GM19372 (cell line): Measurements from ENCODE around the gene CDK3.

ENCODE experiments used
- ATAC-seq: cut with Tn5 transposase; IDR thresholded peaks from one replicate; pipeline ENCODE4 v1.9.1; 2021; ENCODE audit warnings: mild to moderate bottlenecking, low read depth, moderate library complexity; ENCODE audit not compliant: unreplicated experiment

CDK3 gene

DNA sequence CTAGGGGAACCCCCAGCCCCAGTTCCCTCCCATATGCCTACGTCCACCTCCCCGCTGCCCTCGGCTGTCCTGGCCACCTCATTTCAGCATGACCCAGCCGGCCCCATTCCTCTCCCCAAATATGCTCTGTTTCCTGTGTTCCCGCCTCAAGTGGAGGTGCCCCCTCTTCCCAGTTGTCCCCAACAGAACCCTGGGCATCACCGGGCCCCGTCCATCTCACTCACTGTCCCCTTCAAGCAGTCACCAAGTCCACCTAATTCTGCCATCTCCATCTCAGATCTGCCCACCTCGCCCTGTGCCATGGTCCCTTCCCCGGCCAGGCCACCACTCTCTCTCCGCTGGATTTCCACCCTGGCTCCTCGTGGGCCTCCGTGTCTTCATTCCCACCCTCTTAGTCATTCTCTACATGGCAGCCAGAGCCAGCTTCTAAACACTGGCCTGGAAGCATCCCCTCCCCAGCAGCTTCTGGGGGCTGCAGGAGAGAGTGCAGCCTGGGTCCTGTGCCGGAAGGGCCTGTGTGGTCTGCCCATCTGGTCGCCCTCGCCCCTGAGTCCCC lies 12.8 kb downstream of the CDK3 start:
- ATAC-seq = no peak

DNA sequence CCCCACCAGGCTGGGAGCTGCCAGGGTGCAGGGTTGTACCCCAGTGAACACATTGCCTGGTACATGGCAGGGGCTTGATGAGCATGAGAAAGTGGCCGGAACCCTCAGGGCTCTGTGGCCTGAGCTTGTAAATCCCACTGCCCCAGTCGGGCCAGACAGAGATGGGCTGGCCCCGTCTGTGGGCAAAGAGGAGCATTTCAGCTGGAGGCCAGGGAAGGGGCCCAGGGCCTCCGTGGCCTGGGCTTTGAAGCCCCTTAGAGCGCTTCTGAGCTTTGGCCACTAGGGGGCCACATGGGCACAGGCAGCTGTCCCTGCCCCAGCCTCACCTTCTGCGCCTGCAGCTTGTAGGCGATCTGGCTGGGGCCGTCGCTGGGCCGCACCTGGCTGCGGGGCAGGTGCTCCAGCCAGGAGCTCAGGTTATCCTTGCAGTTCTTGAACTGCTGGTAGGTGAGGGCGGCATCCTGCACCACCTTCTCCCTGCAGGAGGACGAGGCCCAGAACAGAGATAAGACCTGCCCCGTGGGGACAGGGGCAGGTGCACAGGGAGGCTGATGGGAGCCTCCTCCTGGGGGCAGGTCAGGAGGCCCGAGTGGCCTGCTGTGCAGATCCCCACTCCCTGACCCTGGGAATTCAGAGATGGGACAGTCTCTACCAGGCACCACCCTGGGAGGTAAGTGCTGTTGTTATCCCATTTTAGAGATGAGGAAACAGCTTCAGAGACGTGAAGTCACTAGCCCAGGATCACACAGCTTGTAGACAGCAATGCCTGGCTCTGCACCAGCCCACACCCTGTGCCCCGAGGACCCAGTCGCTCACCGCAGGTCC lies 13.7 kb downstream of the CDK3 start:
- no peak for ATAC-seq

DNA sequence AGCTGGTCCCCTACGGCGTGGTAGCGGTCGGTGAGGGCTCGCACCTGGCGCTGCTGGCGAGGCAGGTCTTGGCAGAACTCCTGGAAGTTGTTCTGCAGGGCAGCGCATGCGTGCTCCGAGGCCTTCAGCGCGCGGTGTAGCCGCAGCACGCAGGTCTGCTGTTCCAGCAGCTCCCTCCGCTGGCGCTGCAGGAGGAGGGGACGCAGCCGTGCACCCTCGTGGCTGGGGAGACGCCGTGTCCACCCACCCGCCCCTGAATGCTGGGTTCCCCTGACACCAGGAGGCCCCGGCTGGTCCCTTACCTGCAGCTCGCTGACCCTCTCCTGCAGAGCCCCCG lies 14.2 kb downstream of the CDK3 start:
- ATAC-seq = no peak

DNA sequence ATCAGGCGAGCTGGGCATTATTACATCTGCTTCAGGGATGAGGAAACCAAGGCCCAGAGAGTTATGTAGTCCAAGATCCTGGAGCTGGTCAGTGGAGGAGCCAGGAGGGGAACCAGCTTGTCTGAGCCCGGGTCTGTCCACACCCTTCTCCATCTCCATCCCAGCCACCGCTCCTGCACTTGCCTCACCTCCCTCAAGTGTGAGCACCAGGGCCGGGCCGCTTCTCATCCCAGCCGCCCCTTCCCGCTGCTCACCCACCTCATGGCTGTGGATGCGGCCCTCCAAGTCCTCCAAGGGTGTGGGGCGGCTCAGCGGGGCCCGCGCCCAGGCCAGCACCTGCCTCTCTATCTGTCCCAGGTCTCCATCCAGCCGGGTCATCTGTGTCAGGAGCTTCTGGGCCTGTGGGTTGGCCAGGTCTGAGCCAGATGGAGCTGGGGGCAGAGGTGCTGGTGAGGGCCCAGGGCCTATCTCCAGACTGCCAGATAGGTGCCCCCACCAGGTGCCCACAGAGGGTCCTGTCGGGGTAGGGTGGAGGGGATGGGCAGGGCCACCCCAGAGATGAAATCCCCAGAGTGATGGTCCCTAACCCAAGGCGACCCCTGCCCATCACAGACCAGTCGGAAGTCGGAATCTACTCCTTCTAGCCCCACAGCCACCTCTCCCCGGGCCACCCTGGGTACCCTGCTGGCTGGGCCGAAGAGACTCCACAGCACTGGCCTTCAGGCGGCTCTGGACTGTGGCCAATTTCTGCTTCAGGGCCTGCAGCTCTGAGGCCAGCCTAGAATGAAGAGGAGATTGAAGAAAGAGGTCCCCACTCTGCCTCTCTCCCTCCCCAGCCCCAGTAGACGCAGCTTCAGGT lies 17.1 kb downstream of the CDK3 start:
- ATAC-seq = no peak

DNA sequence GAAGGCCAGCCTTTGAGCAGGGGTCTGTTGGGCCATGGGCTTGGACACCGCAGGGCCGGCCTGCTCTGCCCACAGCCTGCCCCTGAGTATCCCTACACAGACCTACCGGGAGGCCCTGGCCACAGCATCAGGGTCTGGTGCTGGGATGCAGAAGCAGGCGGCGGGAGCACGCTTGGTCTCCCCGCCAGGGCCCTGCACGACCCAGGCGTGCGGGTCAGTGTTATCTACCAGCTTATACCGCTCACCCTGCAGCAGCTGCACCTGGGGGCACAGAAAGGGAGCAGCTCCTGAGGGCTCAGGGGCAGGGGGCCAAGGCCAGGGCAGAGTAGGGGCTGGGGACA lies 17.7 kb downstream of the CDK3 start:
- no peak for ATAC-seq

DNA sequence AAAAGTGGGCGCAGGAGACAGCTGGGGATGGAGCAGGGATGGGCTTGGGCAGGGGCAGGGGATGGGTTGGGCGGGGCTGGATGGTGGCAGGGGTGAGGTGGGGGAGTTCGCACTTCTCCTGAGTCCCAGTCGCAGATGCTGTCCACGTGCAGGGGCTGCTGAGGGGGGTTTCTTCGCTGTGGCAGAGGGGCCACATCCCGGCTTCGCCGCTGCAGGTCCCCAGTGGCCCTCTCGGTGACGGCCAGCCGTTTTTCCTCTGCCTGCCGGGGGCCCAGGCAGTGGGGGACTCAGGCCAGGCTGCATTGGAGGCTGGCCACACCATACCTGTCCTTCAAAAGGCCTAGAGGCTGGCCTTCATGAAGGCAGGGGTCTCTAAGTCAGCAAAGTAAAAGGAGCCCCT lies 18.1 kb downstream of the CDK3 start:
- ATAC-seq = no peak

DNA sequence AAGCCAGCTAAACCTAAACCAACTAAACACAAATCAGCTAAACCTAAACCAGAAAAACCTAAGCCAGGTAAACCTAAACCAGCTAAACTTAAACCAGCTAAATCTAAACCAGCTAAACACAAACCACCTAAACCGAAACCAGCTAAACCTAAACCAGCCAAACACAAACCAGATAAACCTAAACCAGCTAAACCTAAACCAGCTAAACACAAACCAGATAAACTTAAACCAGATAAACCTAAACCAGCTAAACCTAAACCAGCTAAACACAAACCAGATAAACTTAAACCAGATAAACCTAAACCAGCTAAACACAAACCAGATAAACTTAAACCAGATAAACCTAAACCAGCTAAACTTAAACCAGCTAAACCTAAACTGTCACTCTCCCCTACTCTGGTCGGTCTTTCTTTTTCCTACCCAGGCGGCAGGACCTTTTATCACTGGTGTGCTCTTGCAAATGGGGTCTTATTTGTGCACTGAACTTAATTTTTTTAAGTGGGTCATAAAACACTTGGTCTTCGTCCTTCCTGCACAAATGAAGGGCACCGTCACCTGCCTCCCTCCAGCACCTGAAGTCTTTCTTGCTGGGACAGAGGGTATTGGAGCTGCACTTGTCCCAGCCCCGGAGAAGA lies 19.3 kb downstream of the CDK3 start:
- ATAC-seq = no peak

DNA sequence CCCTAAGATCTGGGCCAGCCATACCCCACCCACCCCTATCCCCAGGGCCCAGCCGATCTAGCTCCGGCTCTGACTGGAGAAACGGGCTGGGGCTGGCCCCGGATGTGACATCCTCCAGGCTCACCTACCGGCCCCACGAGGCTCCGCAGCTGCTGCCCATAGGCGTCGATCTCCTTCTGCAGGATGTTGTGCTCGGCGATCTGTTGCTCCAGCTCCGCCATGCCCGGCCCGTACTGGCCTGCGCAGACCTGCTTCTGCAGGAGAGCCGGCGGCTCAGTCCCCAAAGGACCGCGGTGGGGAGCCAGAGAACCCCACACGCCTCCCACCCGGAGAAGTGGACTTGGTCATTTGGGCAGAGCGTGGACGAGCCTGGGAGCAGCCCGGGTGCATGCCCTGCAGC lies 21.6 kb downstream of the CDK3 start:
- ATAC-seq = no peak

DNA sequence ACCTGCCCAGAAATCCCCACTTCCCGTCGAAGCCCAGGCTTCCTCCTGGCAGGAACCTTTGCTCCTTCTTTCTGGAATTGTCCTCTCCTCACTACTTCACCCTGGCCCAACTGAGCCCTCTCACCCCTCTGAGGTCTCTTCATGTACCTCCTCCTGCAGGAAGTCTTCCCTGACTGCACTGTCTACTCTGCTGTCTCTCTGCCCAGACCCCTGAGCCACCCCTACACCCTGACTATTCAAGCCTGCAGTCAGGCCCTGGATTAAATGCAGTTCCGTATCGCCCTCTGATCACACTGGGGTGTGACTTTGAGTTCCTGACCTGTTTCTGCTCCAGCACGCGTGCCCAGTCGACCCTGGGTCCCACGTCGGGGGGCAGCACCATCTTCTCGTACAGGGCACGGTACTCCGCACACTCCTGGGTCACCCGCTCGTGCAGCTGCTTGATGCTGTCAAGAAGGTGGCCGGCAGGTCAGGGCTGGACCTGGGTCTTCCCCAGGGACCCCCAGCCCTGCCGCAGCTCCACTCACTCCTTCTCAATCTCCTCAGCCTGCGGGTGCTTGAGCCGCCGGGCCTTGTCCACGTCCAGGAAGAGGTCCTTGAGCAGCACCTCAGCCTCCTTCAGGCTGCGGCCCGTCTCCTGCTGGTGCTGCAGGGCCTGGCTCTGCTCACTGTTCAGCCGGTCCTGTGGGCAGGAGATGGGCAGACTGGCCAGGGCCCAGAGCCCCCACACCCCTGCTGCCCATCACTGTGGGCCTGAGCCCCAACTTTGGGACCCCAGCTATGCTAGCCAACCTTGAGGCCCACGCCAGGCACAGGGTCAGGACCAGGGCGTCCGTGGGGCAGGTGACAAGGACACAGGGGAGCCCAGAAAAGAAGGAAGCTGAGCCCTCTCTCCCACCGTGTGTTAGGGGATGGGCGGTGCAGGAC lies 22.6 kb downstream of the CDK3 start:
- ATAC-seq = no peak

DNA sequence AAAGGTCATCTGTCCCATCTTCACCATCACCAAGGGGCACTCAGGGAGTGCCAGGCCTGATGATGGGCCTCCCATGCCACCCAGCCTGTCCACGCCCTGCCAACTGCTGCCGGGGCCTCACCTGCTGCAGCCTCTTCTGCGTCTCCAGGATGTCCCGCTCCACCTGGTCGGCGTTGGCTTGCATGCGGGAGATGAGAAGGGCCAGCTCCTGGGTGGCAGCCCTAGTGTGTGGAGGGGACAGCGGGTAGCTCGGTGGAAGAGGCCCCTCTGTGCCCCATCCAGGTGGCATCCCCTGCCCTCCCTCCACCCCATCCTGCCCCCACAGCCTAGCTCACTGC lies 23.2 kb downstream of the CDK3 start:
- ATAC-seq = no peak

DNA sequence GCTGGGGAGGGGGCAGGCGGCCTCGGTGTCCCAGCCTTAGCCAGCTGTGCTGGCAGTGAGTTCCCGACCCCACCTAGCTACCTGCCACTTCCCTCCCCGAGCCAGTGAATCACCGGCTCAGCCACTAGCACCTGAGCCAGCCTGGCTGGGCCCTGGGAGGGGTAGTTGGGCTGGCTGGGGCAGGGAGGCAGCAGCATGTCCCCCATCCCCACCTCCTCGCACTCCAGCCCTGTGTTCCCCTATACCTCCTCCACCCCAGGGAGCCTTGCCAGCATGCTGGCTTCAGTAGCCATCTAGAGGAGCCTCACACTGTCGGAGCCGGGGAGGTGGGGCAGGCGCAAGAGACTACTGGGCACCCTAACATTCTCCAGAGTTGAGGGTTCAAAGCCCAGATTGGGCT lies 23.7 kb downstream of the CDK3 start:
- no peak for ATAC-seq

DNA sequence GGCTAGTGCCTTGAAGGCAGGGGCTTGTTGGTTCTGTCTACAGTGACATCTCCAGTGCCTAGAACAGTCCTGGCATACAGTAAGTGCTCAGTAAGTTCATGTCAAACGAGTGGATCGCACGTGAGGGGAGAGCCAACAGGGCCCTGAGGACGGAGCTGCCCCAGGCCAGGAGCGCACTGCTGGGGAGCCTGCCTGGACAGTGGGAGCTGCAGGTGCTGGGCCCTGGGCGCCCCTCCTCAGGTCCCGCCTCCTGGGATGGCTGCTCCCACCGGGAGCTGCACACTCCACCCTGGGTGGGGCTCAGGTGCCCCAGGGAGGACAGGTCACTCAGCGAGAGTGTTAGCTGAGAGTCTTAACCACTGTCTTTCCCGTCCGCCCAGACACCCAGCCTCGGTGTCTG lies 24.6 kb downstream of the CDK3 start:
- no peak for ATAC-seq

DNA sequence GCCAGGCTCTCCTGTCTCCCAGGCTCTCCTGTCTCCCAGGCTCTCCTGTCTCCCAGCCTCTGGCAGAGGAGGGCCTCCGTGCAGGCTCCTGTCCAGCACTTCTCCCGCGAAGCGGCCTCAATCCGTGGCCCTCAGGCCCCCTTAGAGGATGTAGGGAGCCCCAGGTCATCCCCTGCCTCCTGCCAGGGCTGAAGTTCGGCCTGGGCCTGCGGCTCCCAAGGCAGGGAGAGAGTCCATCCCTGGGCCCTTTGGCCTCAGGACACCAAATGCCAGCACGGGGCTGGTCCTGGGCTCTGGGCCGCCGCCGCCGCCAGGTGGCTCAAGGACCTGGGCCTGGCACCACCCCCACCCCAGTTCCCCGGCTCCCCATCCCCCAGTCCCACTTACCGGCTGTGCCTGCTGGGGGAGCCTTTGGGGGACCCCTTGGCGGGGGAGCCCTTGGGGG lies 26.1 kb downstream of the CDK3 start:
- no peak for ATAC-seq

DNA sequence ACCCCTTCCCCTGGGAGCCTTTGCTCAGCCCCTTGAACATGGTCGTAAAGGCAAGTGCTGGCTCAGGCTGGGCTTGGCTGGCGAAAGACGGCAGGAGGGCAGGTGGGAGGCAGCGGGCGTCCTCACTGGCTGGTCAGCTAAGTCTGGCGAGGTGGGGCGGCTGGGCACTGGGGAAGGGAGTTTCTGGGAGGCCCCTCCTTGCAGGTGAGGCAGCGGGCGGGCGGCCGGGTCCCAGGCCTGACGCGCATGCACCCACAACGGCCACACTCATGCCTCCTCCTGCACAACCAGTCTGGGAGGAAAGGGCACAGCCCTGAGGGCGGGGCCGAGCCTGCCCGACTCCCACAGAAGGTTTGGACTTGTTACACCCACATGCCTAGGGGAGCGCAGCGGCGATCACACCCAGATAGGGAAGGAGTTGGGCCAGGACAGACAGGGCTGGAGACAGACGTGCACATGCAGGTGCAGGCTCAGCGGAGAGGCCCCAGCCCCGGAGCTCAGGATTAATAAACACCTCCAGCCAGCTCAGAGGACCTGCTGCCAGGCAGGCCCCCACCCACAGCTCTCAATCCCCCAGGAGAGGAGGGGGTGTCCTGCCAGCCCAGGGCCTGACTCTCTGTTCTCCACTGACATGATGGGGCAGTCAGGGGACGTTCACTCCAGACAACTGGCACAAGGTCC lies 26.6 kb downstream of the CDK3 start, which contains the start of gene EVPL:
Gene EVPL, minus strand, starts transcription at position 148 of the 681 bp plus-strand sequence. Its CDS starts 108 bp downstream, at position 40.
- no peak for ATAC-seq

DNA sequence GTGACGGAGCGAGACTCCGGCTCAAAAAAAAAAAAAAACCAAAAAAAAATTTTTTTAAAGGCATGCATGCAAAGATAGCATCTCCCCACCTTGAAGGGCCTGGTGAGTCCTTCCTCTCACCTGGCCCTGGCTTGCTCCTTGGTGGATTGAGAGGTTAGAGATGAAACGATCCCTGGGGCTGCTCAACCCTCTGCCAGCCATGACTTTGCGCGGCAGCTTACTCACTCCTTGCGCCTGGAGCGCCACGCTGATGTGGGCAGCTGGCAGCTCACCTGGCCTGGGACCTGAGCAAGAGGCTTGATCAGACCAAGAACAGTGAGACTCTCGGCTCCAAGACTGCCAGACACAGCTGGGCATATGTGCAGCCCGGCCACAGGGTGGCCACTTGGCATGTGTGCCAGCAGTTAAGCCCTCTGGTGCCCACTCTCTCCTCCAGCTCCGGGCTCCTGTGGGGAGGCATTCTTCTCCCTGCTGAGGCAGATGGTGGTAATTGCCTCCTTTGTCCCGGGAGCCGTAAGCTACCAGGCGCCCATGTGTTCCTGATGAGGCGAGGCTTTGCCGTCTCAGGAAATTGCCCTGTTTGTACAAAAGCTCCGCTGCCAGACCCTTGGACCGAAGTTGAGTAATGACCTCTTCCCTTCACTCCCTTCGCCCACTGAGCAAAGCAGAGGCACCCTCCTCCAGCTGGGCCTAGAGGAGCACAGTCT lies 31.6 kb downstream of the CDK3 start:
- no peak for ATAC-seq

DNA sequence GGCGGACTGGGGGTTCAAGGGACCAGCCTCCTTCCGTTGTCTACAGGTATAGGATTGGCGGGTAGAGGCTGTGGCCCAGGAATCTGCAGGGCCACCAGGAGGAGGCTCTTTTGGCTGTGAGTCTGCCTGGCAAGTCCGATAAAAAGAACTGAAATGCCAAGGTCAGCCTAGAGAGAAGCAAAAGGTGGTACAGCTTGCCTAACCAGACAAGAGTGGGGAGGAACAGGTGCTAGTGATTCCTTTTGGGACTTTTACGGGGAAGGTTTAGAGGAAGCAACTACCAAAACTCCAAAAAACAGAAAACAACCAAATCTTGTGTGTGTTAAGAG lies 32.1 kb downstream of the CDK3 start:
- no peak for ATAC-seq

DNA sequence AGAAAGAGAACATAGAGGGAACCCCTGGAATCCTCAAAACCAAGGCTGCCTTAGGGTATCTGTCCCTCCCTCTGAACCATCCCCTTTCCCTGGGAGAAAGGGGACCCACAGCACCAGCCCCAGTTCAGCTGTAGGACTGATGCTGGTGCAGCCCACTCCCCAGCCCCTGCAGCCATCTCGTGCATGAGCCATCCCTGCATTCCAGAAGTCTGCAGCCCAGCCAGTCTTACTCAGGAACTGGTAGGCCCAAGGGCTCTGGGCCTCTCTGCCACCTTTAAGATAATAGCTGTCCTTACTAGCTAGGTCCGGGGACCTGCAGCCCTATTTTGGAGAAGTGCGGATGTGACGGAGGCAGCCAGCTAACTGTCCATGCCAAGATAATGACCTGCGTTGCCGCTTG lies 32.5 kb downstream of the CDK3 start:
- ATAC-seq = no peak

DNA sequence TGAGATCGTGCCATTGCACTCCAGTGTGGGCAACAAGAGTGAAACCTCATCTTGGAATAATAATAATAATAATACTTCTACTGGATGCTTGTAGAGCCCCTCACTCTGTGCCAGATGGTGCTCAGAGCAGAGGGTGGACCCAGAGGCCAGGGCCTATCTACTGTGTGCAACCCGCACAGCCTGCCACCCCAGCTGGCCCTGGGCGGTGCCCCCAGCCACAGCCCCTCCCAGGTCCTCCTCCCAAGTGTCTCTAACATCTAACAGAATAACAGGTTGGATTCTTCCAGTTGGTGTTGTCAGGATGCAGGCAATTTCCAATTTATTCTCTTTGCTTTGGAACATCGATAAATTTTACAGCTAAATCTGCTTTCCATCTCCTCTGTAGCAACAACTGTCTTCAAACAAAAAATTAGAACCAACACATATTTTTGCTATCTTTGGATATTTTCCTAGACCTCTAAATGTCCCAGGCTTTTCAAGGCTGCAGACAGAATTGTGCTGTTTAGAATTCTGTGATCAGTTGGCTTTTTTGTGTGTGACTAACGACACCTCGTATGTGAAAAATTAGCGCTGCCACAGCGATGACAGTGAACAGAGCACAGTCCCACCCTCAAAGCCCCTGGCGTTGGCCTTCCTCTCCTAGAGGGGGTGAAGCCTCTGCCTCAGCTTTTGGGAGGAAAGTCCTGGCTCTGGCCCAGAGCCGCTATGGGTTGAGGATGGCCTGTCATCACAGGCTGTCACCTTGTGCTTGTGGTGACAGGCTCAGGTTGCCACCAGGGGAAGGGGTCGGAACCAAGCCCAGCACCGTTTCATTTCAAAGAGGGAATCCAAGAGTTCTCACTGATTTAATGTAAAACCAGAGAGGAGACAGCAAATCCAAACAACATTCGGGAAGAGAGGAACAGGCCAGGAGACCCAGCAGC lies 34.0 kb downstream of the CDK3 start:
- no peak for ATAC-seq
